K562 (cell line): ENCODE results near the gene SOSTDC1. TPM values are rescaled to one million over a fixed set of nuclear protein-coding genes. Genes with fewer than 3 reads are reported as not detected.

Source experiments
- ATAC-seq: fragments of 200-7000 bp; cut with Tn5 transposase; 3 replicates; pipeline ENCODE4 v1.9.1; 2020; ENCODE audit warnings: moderate library complexity
- BruUV-seq: library from RNA; stranded (reverse); fragments of 400-500 nt; replicated peaks from 2 replicates; lab custom pipeline; 2021; lab: Mats Ljungman, UMichigan
- CTCF ChIA-PET: fragments of 300-600 bp; formaldehyde crosslinking; extraction: SDS; loops from one replicate; lab custom pipeline; 2021; ENCODE audit warnings: low intra/inter-chr PET ratio; lab: Yijun Ruan, JAX
- POLR2A ChIA-PET: fragments of 300-600, 350-650 bp; sonication (Branson Sonifier 250); formaldehyde crosslinking; extraction: SDS; loops from one replicate; lab custom pipeline; 2021; ENCODE audit warnings: antibody characterized with exemption, inconsistent platforms; lab: Yijun Ruan, JAX
- DNase-seq, 4 experiments: peaks; one replicate each; pipeline versions ENCODE4 v3.0.0 to v3.0.0-alpha.2; 2011 to 2018; ENCODE audit warnings: low spot score in 3 of 4, mixed read lengths in 3 of 4; ENCODE audit errors: extremely low read depth in 1 of 4
- FAIRE-seq: peaks from 2 replicates; lab custom pipeline; 2011; peaks lifted over from hg19 to GRCh38; lab: Jason Lieb, UNC
- H2AFZ ChIP-seq: 2 replicates; pipeline ENCODE4 v1.6.0; 2011; ENCODE audit warnings: low read depth, low read length, control low read depth, inconsistent platforms
- H3K27ac ChIP-seq: fragments of 200-600 bp; 3 replicates; pipeline ENCODE4 v1.8.0; 2011; ENCODE audit warnings: low read depth, mild to moderate bottlenecking, control low read depth, inconsistent platforms, low read length, moderate library complexity, mixed read lengths; ENCODE audit errors: extremely low read depth
- H3K27me3 ChIP-seq, 2 experiments: fragments of 300-600 bp in 1 of 2; 2 replicates in 1 of 2; 3 replicates in 1 of 2; pipeline versions ENCODE4 v1.6.0 to v1.8.0; 2011; ENCODE audit warnings: inconsistent platforms in 2 of 2, low read length in 2 of 2, mild to moderate bottlenecking in 1 of 2, mixed read lengths in 1 of 2, moderate library complexity in 1 of 2; ENCODE audit not compliant: control insufficient read depth in 2 of 2, insufficient read depth in 2 of 2
- H3K36me3 ChIP-seq: fragments of 300-600 bp; 3 replicates; pipeline ENCODE4 v1.8.0; 2011; ENCODE audit warnings: mild to moderate bottlenecking, low read length, inconsistent platforms; ENCODE audit not compliant: control insufficient read depth, insufficient read depth
- H3K4me1 ChIP-seq, 2 experiments: fragments of 200-600 bp in 1 of 2; replicated peaks in 1 of 2; 2 replicates in 1 of 2; 3 replicates in 1 of 2; pipeline versions ENCODE4 v1.5.1 to v1.8.0; 2011; ENCODE audit warnings: inconsistent platforms in 2 of 2, low read length in 2 of 2, mild to moderate bottlenecking in 1 of 2, mixed read lengths in 1 of 2, moderate library complexity in 1 of 2; ENCODE audit not compliant: control insufficient read depth in 2 of 2, insufficient read depth in 2 of 2
- H3K4me2 ChIP-seq: 2 replicates; pipeline ENCODE4 v1.6.1; 2011; ENCODE audit warnings: low read length, control low read depth, inconsistent platforms, mixed read lengths; ENCODE audit not compliant: insufficient read depth
- H3K4me3 ChIP-seq: fragments of 200-600 bp; sonication (generic), shearing (Covaris generic); 2 replicates; pipeline ENCODE4 v1.5.1; 2016; ENCODE audit warnings: control low read depth, inconsistent platforms
- H3K79me2 ChIP-seq: fragments of 200-600 bp; 3 replicates; pipeline ENCODE4 v1.8.0; 2011; ENCODE audit warnings: low read length, inconsistent platforms; ENCODE audit not compliant: control insufficient read depth, insufficient read depth
- H3K9ac ChIP-seq, 2 experiments: 2 replicates each; pipeline versions ENCODE4 v1.6.0 to v1.6.1; 2011; ENCODE audit warnings: low read depth in 2 of 2, low read length in 2 of 2, control low read depth in 1 of 2, inconsistent platforms in 1 of 2, mild to moderate bottlenecking in 1 of 2, mixed read lengths in 1 of 2; ENCODE audit not compliant: insufficient read depth in 1 of 2
- H3K9me1 ChIP-seq: one replicate; pipeline ENCODE4 v1.6.0; 2011; ENCODE audit warnings: inconsistent platforms, mild to moderate bottlenecking, low read length, moderate library complexity; ENCODE audit not compliant: control insufficient read depth, insufficient read depth
- H3K9me3 ChIP-seq: replicated peaks from 2 replicates; pipeline ENCODE4 v1.5.1; 2011; ENCODE audit warnings: low read depth, low read length, inconsistent platforms; ENCODE audit not compliant: control insufficient read depth, insufficient read depth
- H4K20me1 ChIP-seq: replicated peaks from 2 replicates; pipeline ENCODE4 v1.6.1; 2011; ENCODE audit warnings: low read length, inconsistent platforms, mixed read lengths; ENCODE audit not compliant: control insufficient read depth, insufficient read depth
- ATF1 ChIP-seq, 2 experiments: fragments of 450-650 bp in 1 of 2; IDR thresholded peaks; 2 replicates each; pipeline ENCODE4 v1.6.1; 2016; ENCODE audit warnings: missing compliant biosample characterization in 1 of 2, missing genetic modification characterization in 1 of 2
- BHLHE40 ChIP-seq: IDR thresholded peaks from 2 replicates; pipeline ENCODE4 v1.6.1; 2011; ENCODE audit warnings: low read length, improper control_type of control experiment
- DMBX1 ChIP-seq: fragments of 250-450 bp; sonication (Bioruptor Pico); IDR thresholded peaks from 2 replicates; pipeline ENCODE4 v1.8.0; 2022; ENCODE audit warnings: inconsistent platforms, mild to moderate bottlenecking, moderate library complexity, borderline replicate concordance
- E2F8 ChIP-seq: fragments of 450-650 bp; IDR thresholded peaks from 2 replicates; pipeline ENCODE4 v1.7.1; 2018; ENCODE audit warnings: mild to moderate bottlenecking, low read depth; ENCODE audit not compliant: partially characterized antibody
- ETV1 ChIP-seq: fragments of 450-650 bp; conservative IDR thresholded peaks from 2 replicates; pipeline ENCODE4 v1.6.1; 2016; ENCODE audit warnings: missing genetic modification characterization, control low read depth, low read depth, missing compliant biosample characterization
- GTF2A2 ChIP-seq: IDR thresholded peaks from 2 replicates; pipeline ENCODE4 v1.6.1; 2016; ENCODE audit warnings: mild to moderate bottlenecking, missing genetic modification characterization, missing compliant biosample characterization
- JUND ChIP-seq, 2 experiments: IDR thresholded peaks; 2 replicates in 1 of 2; 3 replicates in 1 of 2; pipeline ENCODE4 v1.6.1; 2011; ENCODE audit warnings: borderline replicate concordance in 2 of 2, low read depth in 2 of 2, low read length in 2 of 2, improper control_type of control experiment in 1 of 2, missing biosample characterization in 1 of 2, missing genetic modification characterization in 1 of 2, missing genetic modification reagents in 1 of 2
- MEIS2 ChIP-seq: fragments of 450-650 bp; IDR thresholded peaks from 2 replicates; pipeline ENCODE4 v1.6.1; 2014; ENCODE audit warnings: mild to moderate bottlenecking; ENCODE audit not compliant: partially characterized antibody
- PCBP2 ChIP-seq: fragments of 200-400 bp; formaldehyde crosslinking; IDR thresholded peaks from 2 replicates; pipeline ENCODE4 v1.6.1; 2018; ENCODE audit warnings: low read length, low read depth, mild to moderate bottlenecking, moderate library complexity; ENCODE audit not compliant: poor library complexity, severe bottlenecking
- RCOR1 ChIP-seq, 2 experiments: IDR thresholded peaks; 2 replicates each; pipeline ENCODE4 v1.6.1; 2012; ENCODE audit warnings: low read depth in 2 of 2, low read length in 2 of 2, borderline replicate concordance in 1 of 2, improper control_type of control experiment in 1 of 2
- SMAD4 ChIP-seq: fragments of 250-450 bp; sonication (Bioruptor Pico); conservative IDR thresholded peaks from 2 replicates; pipeline ENCODE4 v1.8.0; 2021; ENCODE audit warnings: inconsistent platforms, mild to moderate bottlenecking, moderate library complexity
- SMARCA5 ChIP-seq: fragments of 450-650 bp; IDR thresholded peaks from 2 replicates; pipeline ENCODE4 v1.6.1; 2016
- TAF1 ChIP-seq: IDR thresholded peaks from 2 replicates; pipeline ENCODE4 v1.6.1; 2011; ENCODE audit warnings: mild to moderate bottlenecking, low read length, moderate library complexity; ENCODE audit not compliant: insufficient read depth, control insufficient read depth, severe bottlenecking; ENCODE audit errors: extremely low read depth
- ZNF311 ChIP-seq: fragments of 250-450 bp; sonication (Bioruptor Pico); IDR thresholded peaks from 2 replicates; pipeline ENCODE4 v1.4.0; 2020; ENCODE audit warnings: mild to moderate bottlenecking, moderate library complexity
- ZNF668 ChIP-seq: fragments of 250-450 bp; sonication (Bioruptor Pico); IDR thresholded peaks from 2 replicates; pipeline ENCODE4 v1.8.0; 2022; ENCODE audit warnings: mild to moderate bottlenecking, inconsistent platforms
- ZNF740 ChIP-seq, 3 experiments: fragments of 200-800 bp in 1 of 3; sonication (Bioruptor generic) in 1 of 3; sonication (generic) in 1 of 3; formaldehyde crosslinking in 1 of 3; IDR thresholded peaks; 2 replicates each; pipeline versions ENCODE4 v1.6.1 to v1.8.0; 2016 to 2022; ENCODE audit warnings: mild to moderate bottlenecking in 2 of 3, missing compliant biosample characterization in 2 of 3, missing genetic modification characterization in 2 of 3, missing genetic modification reagents in 1 of 3
- WGBS: fragments of 100-300 bp; shearing (Covaris generic); methylation state at CpG from one replicate; pipeline ENCODE4 v1.1.6; 2016; ENCODE audit warnings: low coverage, mixed read lengths; ENCODE audit not compliant: insufficient coverage; ENCODE audit errors: missing lambda C conversion rate; 5-methylcytosine and 5-hydroxymethylcytosine counted together
- in situ Hi-C: fragments of 300-500 bp; cut with MboI; formaldehyde crosslinking; loops from 4 replicates; pipeline ENCODE4 v1.15.0; 2018; ENCODE audit warnings: inconsistent platforms, mixed read lengths
- intact Hi-C: fragments of 100-400 bp; cut with micrococcal nuclease; formaldehyde crosslinking; loops from 2 replicates; pipeline ENCODE4 v1.14.2; 2022
- polyA plus RNA-seq, 8 experiments: library from polyadenylated mRNA; depleted of rRNA in 4 of 8; stranded (reverse) in 5 of 8; unstranded in 3 of 8; fragments of >200 nt; fragmentation: Nextera tagmentation in 2 of 8; fragmentation: Illumina TruSeq in 1 of 8; extraction: Ambion mirVana in 2 of 8; extraction: Trizol in 1 of 8; gene quantifications; 2 replicates each; pipeline versions ENCODE4 v1.2.1 to v1.2.3, GENCODE V29; 2011 to 2014; ENCODE audit warnings: inconsistent platforms in 1 of 8, missing spikeins in 1 of 8
- total RNA-seq, 7 experiments: library from RNA; depleted of rRNA in 6 of 7; stranded (reverse); fragments of >200 nt in 6 of 7; fragmentation: Illumina TruSeq in 2 of 7; extraction: Trizol in 2 of 7; gene quantifications; 2 replicates each; pipeline versions ENCODE4 v1.2.1 to v1.2.3, GENCODE V29; 2011 to 2021; ENCODE audit warnings: low replicate concordance in 1 of 7

SOSTDC1 gene
- total and polyA plus RNA-seq, 9 of the 15 experiments (the other 6 are each of a cell fraction or from before 2014, with no cell fraction given): 8.3 to 48.6 (median 15.9) TPM

GRCh38 chr7:16493266-16493665 lies 27.7 kb upstream of the SOSTDC1 start (continued):
- TF ChIP-seq ZNF740 (CRISPR knock-in tag; IDR thresholded peaks at IDR 0.05): no peak
- TF ChIP-seq ZNF740 (tag; IDR thresholded peaks at IDR 0.05): no peak
- TF ChIP-seq TAF1: no peak
- TF ChIP-seq BHLHE40: no peak
- TF ChIP-seq ZNF311: peak; percentile 21; the same call in 1 of the 2 replicates

GRCh38 chr7:16492513-16493062 lies 27.1 kb upstream of the SOSTDC1 start:
- ATAC-seq: peak; percentile 93
- intact Hi-C loops (loop anchor here (1.0 to 5.0 kb wide), 5 partner anchors 27 to 232 kb away; partner anchors contain the start of gene SOSTDC1), in situ Hi-C loops (no loop called here)
- CTCF ChIA-PET: no interaction called here
- POLR2A ChIA-PET: interaction anchor here (1.2 to 1.8 kb wide), 2 partner anchors 12 to 27 kb away, joined by 6 to 12 read pairs; partner anchors contain the start of gene SOSTDC1
- Histone ChIP-seq H3K27ac (peak overlapping the region; percentile 71), H3K9me1 (no peaks in the 10 kb centered on the region), H2AFZ (peak overlapping the region; percentile 90), H3K9ac (peak overlapping the region in 1 of 2 experiments; percentile 56; a peak in 2 of 4 replicates), H4K20me1 (no peaks in the 10 kb centered on the region), H3K9me3 (no peaks in the 10 kb centered on the region), H3K4me1 (peaks cover 0 to 18% of the 10 kb centered on the region in 2 experiments; a peak in 3 of 5 replicates), H3K4me2 (peak overlapping the region; percentile 39), H3K79me2 (no peaks in the 10 kb centered on the region), H3K27me3 (no peaks in the 10 kb centered on the region), H3K36me3 (no peaks in the 10 kb centered on the region), H3K4me3 (no peak overlapping the region)
- peak in 2 of 4 experiments; percentile 70 to 72 for DNase-seq
- 3% methylated on average over 3 of the region's 3 CpGs for WGBS
- BruUV-seq: no TSS peak
- peak; percentile 70 for FAIRE-seq
- TF ChIP-seq GTF2A2 (tag): no peak
- no peak for TF ChIP-seq ATF1 (CRISPR knock-in tag; IDR thresholded peaks at IDR 0.05)
- peak; percentile 54 for TF ChIP-seq ATF1 (tag; IDR thresholded peaks at IDR 0.05)
- TF ChIP-seq SMAD4 (CRISPR knock-in tag): peak; percentile 69
- TF ChIP-seq ZNF668: no peak
- peak; percentile 86; the same call in 1 of the 2 replicates for TF ChIP-seq ETV1 (tag)
- TF ChIP-seq E2F8: peak; percentile 29
- TF ChIP-seq SMARCA5: no peak
- TF ChIP-seq PCBP2: no peak
- TF ChIP-seq MEIS2: peak; percentile 24
- TF ChIP-seq JUND (IDR thresholded peaks at IDR 0.05; ENCODE audit: borderline replicate concordance, low read depth, low read length): peak; percentile 65
- TF ChIP-seq JUND (tag; IDR thresholded peaks at IDR 0.05; ENCODE audit: borderline replicate concordance, low read depth, low read length): peak; percentile 69; the same call in 1 of the 3 replicates
- peak; percentile 92; the same call in 1 of the 2 replicates for TF ChIP-seq DMBX1 (CRISPR knock-in tag)
- TF ChIP-seq RCOR1 (IDR thresholded peaks at IDR 0.05; ENCODE audit: borderline replicate concordance in 1 of 2, low read depth in 2 of 2, low read length in 2 of 2): peak in 1 of 2 experiments; percentile 58; a peak in 2 of 4 replicates
